Measurements from ENCODE around the gene RALGAPA2.
"Not testable (repeated sequence)": the region's sequence is repeated elsewhere in the genome, so short reads cannot be mapped to it uniquely, and the experiment has no call there.

RALGAPA2 gene

GRCh38 chr20:20549267-20549612 is 163.2 kb downstream of the RALGAPA2 start:
- H3K4me1 ChIP-seq (ENCODE audit: insufficient read depth, low read length): peaks cover 2% of the 10 kb centered on the region; the same call in 1 of the 2 replicates
- no peaks in the 10 kb centered on the region for H3K27me3 ChIP-seq (ENCODE audit: insufficient read depth, low read length)
- no peak overlapping the region for H3K9ac ChIP-seq (ENCODE audit: low read depth, low read length)
- H3K4me3 ChIP-seq (ENCODE audit: low read length): no peak overlapping the region
- H3K36me3 ChIP-seq (ENCODE audit: insufficient read depth, low read depth, low read length): peaks cover 5% of the 10 kb centered on the region; the same call in 1 of the 2 replicates
- H3K9me3 ChIP-seq (ENCODE audit: insufficient read depth, low read depth, low read length): no peaks in the 10 kb centered on the region
- H3K27ac ChIP-seq (ENCODE audit: low read length): no peak overlapping the region

GRCh38 chr20:20548527-20549266 is 163.7 kb downstream of the RALGAPA2 start:
- Histone ChIP-seq H3K27me3 (ENCODE audit: insufficient read depth, low read length) (no peaks in the 10 kb centered on the region), H3K27ac (ENCODE audit: low read length) (no peak overlapping the region), H3K4me3 (ENCODE audit: low read length) (no peak overlapping the region), H3K4me1 (ENCODE audit: insufficient read depth, low read length) (peaks cover 2% of the 10 kb centered on the region; the same call in 1 of the 2 replicates), H3K9me3 (ENCODE audit: insufficient read depth, low read depth, low read length) (no peaks in the 10 kb centered on the region), H3K36me3 (ENCODE audit: insufficient read depth, low read depth, low read length) (peaks cover 5% of the 10 kb centered on the region; the same call in 1 of the 2 replicates), H3K9ac (ENCODE audit: low read depth, low read length) (no peak overlapping the region)

- no peaks in the 10 kb centered on the region for H3K9me3 ChIP-seq (ENCODE audit: insufficient read depth, low read depth, low read length)
- H3K36me3 ChIP-seq (ENCODE audit: insufficient read depth, low read depth, low read length): peaks cover 5% of the 10 kb centered on the region; the same call in 1 of the 2 replicates
- peaks cover 2% of the 10 kb centered on the region; the same call in 1 of the 2 replicates for H3K4me1 ChIP-seq (ENCODE audit: insufficient read depth, low read length)
- H3K27ac ChIP-seq (ENCODE audit: low read length): no peak overlapping the region
- H3K9ac ChIP-seq (ENCODE audit: low read depth, low read length): no peak overlapping the region
- H3K27me3 ChIP-seq (ENCODE audit: insufficient read depth, low read length): no peaks in the 10 kb centered on the region
- no peak overlapping the region for H3K4me3 ChIP-seq (ENCODE audit: low read length)
These were observed 164.6 kb downstream of the RALGAPA2 start for GRCh38 chr20:20547876-20548266.

- H3K36me3 ChIP-seq (ENCODE audit: insufficient read depth, low read depth, low read length): peaks cover 5% of the 10 kb centered on the region; the same call in 1 of the 2 replicates
- peaks cover 2% of the 10 kb centered on the region; the same call in 1 of the 2 replicates for H3K4me1 ChIP-seq (ENCODE audit: insufficient read depth, low read length)
- H3K9me3 ChIP-seq (ENCODE audit: insufficient read depth, low read depth, low read length): no peaks in the 10 kb centered on the region
- no peak overlapping the region for H3K4me3 ChIP-seq (ENCODE audit: low read length)
- no peak overlapping the region for H3K27ac ChIP-seq (ENCODE audit: low read length)
- no peaks in the 10 kb centered on the region for H3K27me3 ChIP-seq (ENCODE audit: insufficient read depth, low read length)
- no peak overlapping the region for H3K9ac ChIP-seq (ENCODE audit: low read depth, low read length)
These were observed 165.1 kb downstream of the RALGAPA2 start for GRCh38 chr20:20547221-20547875.

- Histone ChIP-seq H3K36me3 (ENCODE audit: insufficient read depth, low read depth, low read length) (peaks cover 5% of the 10 kb centered on the region; the same call in 1 of the 2 replicates), H3K4me1 (ENCODE audit: insufficient read depth, low read length) (peaks cover 2% of the 10 kb centered on the region; the same call in 1 of the 2 replicates), H3K9ac (ENCODE audit: low read depth, low read length) (no peak overlapping the region), H3K9me3 (ENCODE audit: insufficient read depth, low read depth, low read length) (no peaks in the 10 kb centered on the region), H3K27ac (ENCODE audit: low read length) (no peak overlapping the region), H3K27me3 (ENCODE audit: insufficient read depth, low read length) (no peaks in the 10 kb centered on the region), H3K4me3 (ENCODE audit: low read length) (no peak overlapping the region)
These were observed 166.0 kb downstream of the RALGAPA2 start for GRCh38 chr20:20546402-20546801.

DNA sequence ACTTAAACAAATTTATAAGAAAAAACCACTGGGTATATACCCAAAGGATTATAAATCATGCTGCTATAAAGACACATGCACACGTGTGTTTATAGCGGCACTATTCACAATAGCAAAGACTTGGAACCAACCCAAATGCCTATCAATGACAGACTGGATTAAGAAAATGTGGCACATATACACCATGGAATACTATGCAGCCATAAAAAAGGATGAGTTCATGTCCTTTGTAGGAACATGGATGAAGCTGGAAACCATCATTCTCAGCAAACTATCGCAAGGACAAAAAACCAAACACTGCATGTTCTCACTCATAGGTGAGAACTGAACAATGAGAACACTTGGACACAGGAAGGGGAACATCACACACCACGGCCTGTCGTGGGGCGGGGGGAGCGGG is 169.1 kb downstream of the RALGAPA2 start:
- not testable (repeated sequence) for H3K36me3 ChIP-seq (ENCODE audit: insufficient read depth, low read depth, low read length); H3K9me3 ChIP-seq (ENCODE audit: insufficient read depth, low read depth, low read length); H3K4me1 ChIP-seq (ENCODE audit: insufficient read depth, low read length); H3K9ac ChIP-seq (ENCODE audit: low read depth, low read length); H3K27me3 ChIP-seq (ENCODE audit: insufficient read depth, low read length); H3K27ac ChIP-seq (ENCODE audit: low read length); H3K4me3 ChIP-seq (ENCODE audit: low read length)

DNA sequence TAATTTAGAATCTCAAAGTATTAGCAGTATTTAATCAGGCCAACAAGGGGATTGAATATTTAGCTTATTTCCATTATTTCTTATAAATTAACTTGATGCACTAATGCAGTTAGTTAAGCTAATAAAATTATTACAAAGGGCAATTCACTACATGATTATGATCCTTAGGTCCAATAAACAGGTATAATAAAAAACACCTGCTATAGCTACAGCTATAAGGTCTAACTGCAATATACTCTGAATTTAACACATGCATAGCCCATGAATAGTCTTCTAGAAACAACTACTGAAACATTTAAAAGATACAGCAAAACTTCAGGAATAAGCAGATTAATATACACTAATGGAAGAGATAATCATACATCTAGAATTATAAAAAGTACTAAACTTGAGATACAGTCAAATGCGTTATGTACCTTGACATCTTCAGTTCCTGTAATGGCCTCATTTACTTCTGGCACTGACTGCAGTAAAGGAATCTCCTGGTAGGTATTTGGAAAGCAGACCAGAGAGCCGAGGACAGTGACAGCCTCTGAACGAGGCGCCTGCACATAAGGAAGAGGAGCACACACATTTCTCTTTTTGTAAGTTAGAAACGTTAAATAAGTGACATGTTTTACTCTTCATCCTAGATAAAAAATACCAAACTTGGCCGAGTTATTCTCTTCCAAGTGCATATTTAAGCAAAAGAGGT is 176.1 kb downstream of the RALGAPA2 start:
- Histone ChIP-seq H3K36me3 (ENCODE audit: insufficient read depth, low read depth, low read length) (no peaks in the 10 kb centered on the region), H3K27ac (ENCODE audit: low read length) (no peak overlapping the region), H3K27me3 (ENCODE audit: insufficient read depth, low read length) (no peaks in the 10 kb centered on the region), H3K4me3 (ENCODE audit: low read length) (no peak overlapping the region), H3K9me3 (ENCODE audit: insufficient read depth, low read depth, low read length) (no peaks in the 10 kb centered on the region), H3K9ac (ENCODE audit: low read depth, low read length) (no peak overlapping the region), H3K4me1 (ENCODE audit: insufficient read depth, low read length) (no peaks in the 10 kb centered on the region; the same call in 1 of the 2 replicates)

DNA sequence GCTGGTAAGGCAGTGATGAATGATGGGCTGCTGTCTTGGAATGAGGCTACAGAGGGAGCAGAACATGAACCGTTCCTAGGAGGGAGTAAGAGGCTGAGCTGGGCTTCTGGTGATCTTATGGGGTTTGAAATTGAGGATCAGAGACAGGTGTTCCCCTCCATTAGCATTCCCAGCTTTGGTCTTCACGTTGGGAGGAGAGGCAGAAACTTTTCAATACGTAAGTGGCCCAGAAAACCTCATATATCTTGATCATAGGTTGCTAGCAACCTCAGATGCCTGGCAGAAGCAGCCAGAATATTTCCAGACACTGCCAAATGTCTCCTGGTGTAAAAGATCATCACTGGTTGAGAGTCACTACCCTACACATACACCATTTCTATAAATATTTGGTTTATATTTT is 177.4 kb downstream of the RALGAPA2 start:
- H3K27me3 ChIP-seq (ENCODE audit: insufficient read depth, low read length): no peaks in the 10 kb centered on the region
- no peak overlapping the region for H3K27ac ChIP-seq (ENCODE audit: low read length)
- H3K36me3 ChIP-seq (ENCODE audit: insufficient read depth, low read depth, low read length): no peaks in the 10 kb centered on the region; the same call in 1 of the 2 replicates
- no peaks in the 10 kb centered on the region; the same call in 1 of the 2 replicates for H3K4me1 ChIP-seq (ENCODE audit: insufficient read depth, low read length)
- H3K4me3 ChIP-seq (ENCODE audit: low read length): no peak overlapping the region
- no peaks in the 10 kb centered on the region for H3K9me3 ChIP-seq (ENCODE audit: insufficient read depth, low read depth, low read length)
- no peak overlapping the region for H3K9ac ChIP-seq (ENCODE audit: low read depth, low read length)

GRCh38 chr20:20531283-20531682 is 181.2 kb downstream of the RALGAPA2 start:
- no peaks in the 10 kb centered on the region; the same call in 1 of the 2 replicates for H3K36me3 ChIP-seq (ENCODE audit: insufficient read depth, low read depth, low read length)
- H3K4me3 ChIP-seq (ENCODE audit: low read length): no peak overlapping the region
- no peak overlapping the region for H3K9ac ChIP-seq (ENCODE audit: low read depth, low read length)
- H3K4me1 ChIP-seq (ENCODE audit: insufficient read depth, low read length): no peaks in the 10 kb centered on the region; the same call in 1 of the 2 replicates
- no peaks in the 10 kb centered on the region for H3K9me3 ChIP-seq (ENCODE audit: insufficient read depth, low read depth, low read length)
- H3K27ac ChIP-seq (ENCODE audit: low read length): no peak overlapping the region
- no peaks in the 10 kb centered on the region for H3K27me3 ChIP-seq (ENCODE audit: insufficient read depth, low read length)

GRCh38 chr20:20530428-20531151 is 181.9 kb downstream of the RALGAPA2 start:
- Histone ChIP-seq H3K9ac (ENCODE audit: low read depth, low read length) (no peak overlapping the region), H3K4me1 (ENCODE audit: insufficient read depth, low read length) (no peaks in the 10 kb centered on the region; the same call in 1 of the 2 replicates), H3K36me3 (ENCODE audit: insufficient read depth, low read depth, low read length) (no peaks in the 10 kb centered on the region; the same call in 1 of the 2 replicates), H3K27ac (ENCODE audit: low read length) (no peak overlapping the region), H3K4me3 (ENCODE audit: low read length) (no peak overlapping the region), H3K9me3 (ENCODE audit: insufficient read depth, low read depth, low read length) (no peaks in the 10 kb centered on the region), H3K27me3 (ENCODE audit: insufficient read depth, low read length) (no peaks in the 10 kb centered on the region)

GRCh38 chr20:20529597-20529996 is 182.8 kb downstream of the RALGAPA2 start:
- H3K27ac ChIP-seq (ENCODE audit: low read length): no peak overlapping the region
- no peaks in the 10 kb centered on the region for H3K27me3 ChIP-seq (ENCODE audit: insufficient read depth, low read length)
- H3K9me3 ChIP-seq (ENCODE audit: insufficient read depth, low read depth, low read length): no peaks in the 10 kb centered on the region
- no peaks in the 10 kb centered on the region; the same call in 1 of the 2 replicates for H3K4me1 ChIP-seq (ENCODE audit: insufficient read depth, low read length)
- H3K4me3 ChIP-seq (ENCODE audit: low read length): no peak overlapping the region
- H3K36me3 ChIP-seq (ENCODE audit: insufficient read depth, low read depth, low read length): no peaks in the 10 kb centered on the region; the same call in 1 of the 2 replicates
- H3K9ac ChIP-seq (ENCODE audit: low read depth, low read length): no peak overlapping the region
